Stimulated activated memory B cell treated with anti-CD40 and anti-IgM and Interleukin-4, amounts not matched to agents 10 μg/mL and 1 μg/mL and 100 μg/mL, for 72 hours (primary cell): ENCODE data around the gene USP40.

Source experiments
- ATAC-seq: fragments of 150-1000 bp; cut with Tn5 transposase; 2 replicates; pipeline ENCODE4 v1.10.0; 2021
- H3K27ac Mint-ChIP-seq: one replicate; pipeline ENCODE4 v1.8.0; 2022; ENCODE audit warnings: mild to moderate bottlenecking, mixed read lengths
- H3K27me3 Mint-ChIP-seq: one replicate; pipeline ENCODE4 v1.8.0; 2022; ENCODE audit warnings: mixed read lengths
- H3K36me3 Mint-ChIP-seq: one replicate; pipeline ENCODE4 v1.8.0; 2022; ENCODE audit warnings: mixed read lengths
- H3K4me1 Mint-ChIP-seq: one replicate; pipeline ENCODE4 v1.8.0; 2022; ENCODE audit warnings: mixed read lengths
- H3K4me3 Mint-ChIP-seq: one replicate; pipeline ENCODE4 v1.8.0; 2022; ENCODE audit warnings: mild to moderate bottlenecking, moderate library complexity, mixed read lengths
- H3K9me3 Mint-ChIP-seq: one replicate; pipeline ENCODE4 v1.8.0; 2022; ENCODE audit warnings: mixed read lengths

Gene USP40

GRCh38 chr2:233531955-233532354 is 34.6 kb downstream of the USP40 start:
- no peak overlapping the region for H3K4me3 Mint-ChIP-seq
- ATAC-seq: no peak
- no peaks in the 10 kb centered on the region for H3K4me1 Mint-ChIP-seq
- H3K36me3 Mint-ChIP-seq: peaks cover 75% of the 10 kb centered on the region
- H3K27ac Mint-ChIP-seq: no peak overlapping the region
- no peaks in the 10 kb centered on the region for H3K9me3 Mint-ChIP-seq
- H3K27me3 Mint-ChIP-seq: no peaks in the 10 kb centered on the region

- H3K9me3 Mint-ChIP-seq: no peaks in the 10 kb centered on the region
- peaks cover 3% of the 10 kb centered on the region for H3K4me1 Mint-ChIP-seq
- no peak overlapping the region for H3K27ac Mint-ChIP-seq
- no peaks in the 10 kb centered on the region for H3K27me3 Mint-ChIP-seq
- no peak for ATAC-seq
- H3K4me3 Mint-ChIP-seq: no peak overlapping the region
- H3K36me3 Mint-ChIP-seq: peaks cover 74% of the 10 kb centered on the region
Observed at GRCh38 chr2:233530381-233530780, 36.2 kb downstream of the USP40 start.

- H3K4me3 Mint-ChIP-seq: no peak overlapping the region
- ATAC-seq: no peak
- H3K27me3 Mint-ChIP-seq: no peaks in the 10 kb centered on the region
- no peak overlapping the region for H3K27ac Mint-ChIP-seq
- no peaks in the 10 kb centered on the region for H3K9me3 Mint-ChIP-seq
- peaks cover 80% of the 10 kb centered on the region for H3K36me3 Mint-ChIP-seq
- peaks cover 7% of the 10 kb centered on the region for H3K4me1 Mint-ChIP-seq
Observed at GRCh38 chr2:233528182-233528581, 38.4 kb downstream of the USP40 start.

- Mint-ChIP-seq H3K27me3 (no peaks in the 10 kb centered on the region), H3K36me3 (peaks cover 79% of the 10 kb centered on the region), H3K4me1 (peaks cover 15% of the 10 kb centered on the region), H3K27ac (no peak overlapping the region), H3K9me3 (no peaks in the 10 kb centered on the region), H3K4me3 (no peak overlapping the region)
- no peak for ATAC-seq
Observed at GRCh38 chr2:233525791-233526190, 40.8 kb downstream of the USP40 start.

- peak; percentile 81 for ATAC-seq
Observed at GRCh38 chr2:233519787-233520611, 46.6 kb downstream of the USP40 start.

GRCh38 chr2:233513953-233514655 is 52.5 kb downstream of the USP40 start:
- Mint-ChIP-seq H3K36me3 (peaks cover 47% of the 10 kb centered on the region), H3K4me1 (peaks cover 43% of the 10 kb centered on the region), H3K27me3 (no peaks in the 10 kb centered on the region), H3K4me3 (no peak overlapping the region), H3K27ac (peak overlapping the region; percentile 66), H3K9me3 (no peaks in the 10 kb centered on the region)
- peak; percentile 66 for ATAC-seq

More at GRCh38 chr2:233519787-233520611, 46.6 kb downstream of the USP40 start:
- H3K4me3 Mint-ChIP-seq: peak overlapping the region; percentile 55
- peaks cover 67% of the 10 kb centered on the region for H3K36me3 Mint-ChIP-seq
- H3K27ac Mint-ChIP-seq: peak overlapping the region; percentile 88
- H3K4me1 Mint-ChIP-seq: peaks cover 32% of the 10 kb centered on the region
- H3K27me3 Mint-ChIP-seq: no peaks in the 10 kb centered on the region
- no peaks in the 10 kb centered on the region for H3K9me3 Mint-ChIP-seq

GRCh38 chr2:233503947-233504637 is 62.5 kb downstream of the USP40 start:
- no peak for ATAC-seq
- Mint-ChIP-seq H3K9me3 (peaks cover 35% of the 10 kb centered on the region), H3K27me3 (no peaks in the 10 kb centered on the region), H3K27ac (peak overlapping the region; percentile 13), H3K4me1 (peaks cover 17% of the 10 kb centered on the region), H3K36me3 (peaks cover 73% of the 10 kb centered on the region), H3K4me3 (no peak overlapping the region)

GRCh38 chr2:233503481-233503880 is 63.1 kb downstream of the USP40 start:
- H3K4me3 Mint-ChIP-seq: no peak overlapping the region
- no peaks in the 10 kb centered on the region for H3K27me3 Mint-ChIP-seq
- H3K36me3 Mint-ChIP-seq: peaks cover 76% of the 10 kb centered on the region
- peaks cover 35% of the 10 kb centered on the region for H3K9me3 Mint-ChIP-seq
- ATAC-seq: no peak
- H3K27ac Mint-ChIP-seq: no peak overlapping the region
- H3K4me1 Mint-ChIP-seq: peaks cover 19% of the 10 kb centered on the region

- Mint-ChIP-seq H3K27me3 (no peaks in the 10 kb centered on the region), H3K4me3 (no peak overlapping the region)
- ATAC-seq: no peak
Observed at GRCh38 chr2:233501198-233502076, 65.1 kb downstream of the USP40 start.

GRCh38 chr2:233499928-233500327 is 66.7 kb downstream of the USP40 start:
- peaks cover 35% of the 10 kb centered on the region for H3K4me1 Mint-ChIP-seq
- H3K36me3 Mint-ChIP-seq: peaks cover 66% of the 10 kb centered on the region
- H3K27ac Mint-ChIP-seq: no peak overlapping the region
- ATAC-seq: no peak
- no peaks in the 10 kb centered on the region for H3K27me3 Mint-ChIP-seq
- H3K4me3 Mint-ChIP-seq: no peak overlapping the region
- H3K9me3 Mint-ChIP-seq: peaks cover 26% of the 10 kb centered on the region

More at GRCh38 chr2:233501198-233502076, 65.1 kb downstream of the USP40 start:
- H3K36me3 Mint-ChIP-seq: peaks cover 73% of the 10 kb centered on the region
- peaks cover 39% of the 10 kb centered on the region for H3K4me1 Mint-ChIP-seq
- H3K9me3 Mint-ChIP-seq: peaks cover 35% of the 10 kb centered on the region
- H3K27ac Mint-ChIP-seq: no peak overlapping the region

GRCh38 chr2:233498126-233498525 is 68.5 kb downstream of the USP40 start:
- H3K27me3 Mint-ChIP-seq: no peaks in the 10 kb centered on the region
- peak; percentile 65 for ATAC-seq

GRCh38 chr2:233497692-233498091 is 68.9 kb downstream of the USP40 start:
- Mint-ChIP-seq H3K36me3 (peaks cover 53% of the 10 kb centered on the region), H3K27ac (peak overlapping the region; percentile 18)

More at GRCh38 chr2:233498126-233498525, 68.5 kb downstream of the USP40 start:
- H3K4me3 Mint-ChIP-seq: no peak overlapping the region
- peak overlapping the region; percentile 18 for H3K27ac Mint-ChIP-seq
- H3K4me1 Mint-ChIP-seq: peaks cover 22% of the 10 kb centered on the region
- peaks cover 12% of the 10 kb centered on the region for H3K9me3 Mint-ChIP-seq
- peaks cover 53% of the 10 kb centered on the region for H3K36me3 Mint-ChIP-seq

GRCh38 chr2:233495503-233496496 is 70.8 kb downstream of the USP40 start:
- H3K4me3 Mint-ChIP-seq: no peak overlapping the region
- H3K27ac Mint-ChIP-seq: no peak overlapping the region
- peaks cover 22% of the 10 kb centered on the region for H3K4me1 Mint-ChIP-seq

More at GRCh38 chr2:233497692-233498091, 68.9 kb downstream of the USP40 start:
- Mint-ChIP-seq H3K27me3 (no peaks in the 10 kb centered on the region), H3K4me3 (no peak overlapping the region), H3K9me3 (peaks cover 9% of the 10 kb centered on the region), H3K4me1 (peaks cover 22% of the 10 kb centered on the region)
- ATAC-seq: no peak

More at GRCh38 chr2:233495503-233496496, 70.8 kb downstream of the USP40 start:
- Mint-ChIP-seq H3K36me3 (peaks cover 46% of the 10 kb centered on the region), H3K27me3 (no peaks in the 10 kb centered on the region), H3K9me3 (no peaks in the 10 kb centered on the region)
- no peak for ATAC-seq
